DMS53 treated with DMSO at 0.1 percent for 48 hours (cell line): ENCODE measurements around the gene PDE4DIP.
"Not testable (repeated sequence)": the region's sequence is repeated elsewhere in the genome, so short reads cannot be mapped to it uniquely, and the experiment has no call there.

Experiments
- DNase-seq: peaks from one replicate; lab custom pipeline; 2025; ENCODE audit not compliant: unreplicated experiment; lab: John Stamatoyannopoulos, UW

Gene PDE4DIP

GRCh38 chr1:148869634-148869961 is 25.4 kb downstream of the PDE4DIP start:
- DNase-seq: not testable (repeated sequence)

GRCh38 chr1:148874408-148875388 is 30.5 kb downstream of the PDE4DIP start:
- DNase-seq: not testable (repeated sequence)

GRCh38 chr1:148879812-148880416 is 35.7 kb downstream of the PDE4DIP start:
- not testable (repeated sequence) for DNase-seq

GRCh38 chr1:148881261-148881660 is 37.0 kb downstream of the PDE4DIP start:
- DNase-seq: not testable (repeated sequence)

- not testable (repeated sequence) for DNase-seq
These were observed 41.0 kb downstream of the PDE4DIP start for GRCh38 chr1:148885219-148885618.

GRCh38 chr1:148886293-148886692 is 42.1 kb downstream of the PDE4DIP start:
- DNase-seq: not testable (repeated sequence)

- not testable (repeated sequence) for DNase-seq
These were observed 44.4 kb downstream of the PDE4DIP start for GRCh38 chr1:148888597-148888996.

GRCh38 chr1:148889267-148890074 is 45.2 kb downstream of the PDE4DIP start:
- DNase-seq: not testable (repeated sequence)

GRCh38 chr1:148890075-148890568 is 45.9 kb downstream of the PDE4DIP start:
- DNase-seq: not testable (repeated sequence)

GRCh38 chr1:148894360-148895352 is 50.4 kb downstream of the PDE4DIP start:
- DNase-seq: not testable (repeated sequence)

GRCh38 chr1:148900026-148900425 is 55.8 kb downstream of the PDE4DIP start:
- not testable (repeated sequence) for DNase-seq

- not testable (repeated sequence) for DNase-seq
These were observed 56.5 kb downstream of the PDE4DIP start for GRCh38 chr1:148900691-148901090.

GRCh38 chr1:148901150-148901952 is 57.1 kb downstream of the PDE4DIP start:
- DNase-seq: not testable (repeated sequence)

GRCh38 chr1:148901953-148902341 is 57.7 kb downstream of the PDE4DIP start:
- DNase-seq: not testable (repeated sequence)

- DNase-seq: not testable (repeated sequence)
These were observed 65.1 kb downstream of the PDE4DIP start for GRCh38 chr1:148909219-148909826.

- DNase-seq: not testable (repeated sequence)
These were observed 67.2 kb downstream of the PDE4DIP start for GRCh38 chr1:148911303-148911928.

- not testable (repeated sequence) for DNase-seq
These were observed 72.0 kb downstream of the PDE4DIP start for GRCh38 chr1:148916222-148916621.
